T1000 (cell line): ENCODE measurements around the gene CCDC149.
A peak's percentile ranks its signal among the peaks of the same experiment; 100 is the strongest.

Experiments
- DNase-seq: peaks from one replicate; lab custom pipeline; 2025; ENCODE audit warnings: mixed read lengths; lab: John Stamatoyannopoulos, UW

CCDC149 gene

DNA sequence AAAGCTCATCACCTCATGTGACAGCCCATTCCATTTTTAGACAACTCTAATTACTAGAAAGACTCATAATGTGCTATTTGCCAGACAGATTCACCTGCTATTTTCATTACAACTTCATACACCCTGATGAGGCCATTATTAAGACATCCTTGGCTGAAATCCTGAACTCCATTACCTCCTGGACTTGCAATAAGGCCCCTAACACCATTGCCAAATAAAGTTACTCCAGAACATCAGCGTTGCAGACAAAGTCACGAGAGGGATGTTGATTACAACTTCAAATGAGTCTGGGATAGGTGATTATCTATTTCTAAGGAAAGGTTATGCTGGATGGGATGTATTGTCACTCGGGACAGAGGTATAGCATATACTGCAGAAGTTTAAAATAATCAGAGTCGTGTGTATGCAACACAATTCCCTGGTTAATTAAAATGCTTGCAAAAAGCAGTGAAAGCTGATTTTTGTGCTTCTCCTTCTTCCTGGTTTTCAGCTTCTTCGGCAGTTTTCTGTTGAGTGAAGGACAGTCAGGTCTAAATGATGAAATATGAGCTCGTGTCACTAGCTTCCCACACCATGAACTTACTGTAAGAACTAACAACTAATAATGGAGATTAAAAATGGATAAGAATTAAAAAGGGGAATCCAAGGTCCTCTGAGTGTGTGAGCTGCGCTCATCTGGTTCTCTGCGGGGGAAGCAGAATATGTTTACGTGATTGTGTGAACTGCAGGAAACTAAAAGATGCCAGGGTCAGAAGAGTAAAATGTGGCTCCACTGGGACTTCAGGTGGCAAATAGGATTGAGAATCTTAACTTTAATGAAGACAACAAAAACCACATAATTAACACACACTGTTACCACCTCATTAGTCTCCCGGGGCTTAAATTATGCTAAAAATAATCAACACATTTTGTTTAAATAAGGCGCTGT lies 135.0 kb downstream of the CCDC149 start:
- DNase-seq = no peak

DNA sequence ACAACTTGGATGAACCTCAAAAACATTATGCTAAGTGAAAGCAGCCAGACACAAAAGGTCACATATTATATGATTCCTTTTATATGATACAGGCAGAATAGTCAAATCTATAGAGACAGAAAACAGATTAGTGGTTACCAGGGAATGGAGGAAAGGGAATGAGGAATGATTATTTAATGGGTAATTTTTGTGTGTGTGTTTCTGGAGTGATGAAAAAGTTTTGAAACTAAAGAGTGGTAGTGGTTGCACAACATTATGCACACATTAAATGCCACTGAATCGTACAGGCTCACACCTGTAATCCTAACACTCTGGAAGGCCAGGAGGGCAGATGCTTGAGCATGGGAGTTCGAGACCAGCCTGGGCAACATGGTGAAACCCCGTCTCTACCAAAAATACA lies 137.1 kb downstream of the CCDC149 start:
- no peak for DNase-seq

DNA sequence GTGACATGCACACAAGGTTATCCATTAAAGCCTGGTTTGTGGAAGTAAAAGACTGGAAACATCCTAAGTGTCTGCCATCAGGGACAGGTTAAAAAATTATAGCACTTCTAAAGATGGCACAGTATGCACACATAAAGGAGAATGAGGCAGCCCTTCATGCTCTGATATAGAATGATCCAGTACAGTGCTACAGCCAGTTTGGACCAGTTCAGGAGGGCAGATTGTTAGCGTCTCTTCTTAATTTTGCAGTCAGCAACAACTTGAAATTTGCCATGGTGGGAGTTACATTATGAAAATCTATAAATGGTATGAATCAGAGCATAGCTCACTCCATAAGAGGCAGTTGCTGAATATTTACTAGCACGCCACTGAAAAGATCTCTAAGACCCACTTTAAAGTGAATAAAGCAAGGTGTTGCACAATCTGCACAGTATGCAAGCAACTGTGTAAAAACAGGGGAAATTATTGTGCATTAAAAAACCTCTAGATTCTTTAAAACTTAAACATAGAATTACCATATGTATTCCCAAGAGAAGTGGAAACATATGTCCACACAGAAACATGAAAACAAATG lies 137.7 kb downstream of the CCDC149 start:
- no peak for DNase-seq

DNA sequence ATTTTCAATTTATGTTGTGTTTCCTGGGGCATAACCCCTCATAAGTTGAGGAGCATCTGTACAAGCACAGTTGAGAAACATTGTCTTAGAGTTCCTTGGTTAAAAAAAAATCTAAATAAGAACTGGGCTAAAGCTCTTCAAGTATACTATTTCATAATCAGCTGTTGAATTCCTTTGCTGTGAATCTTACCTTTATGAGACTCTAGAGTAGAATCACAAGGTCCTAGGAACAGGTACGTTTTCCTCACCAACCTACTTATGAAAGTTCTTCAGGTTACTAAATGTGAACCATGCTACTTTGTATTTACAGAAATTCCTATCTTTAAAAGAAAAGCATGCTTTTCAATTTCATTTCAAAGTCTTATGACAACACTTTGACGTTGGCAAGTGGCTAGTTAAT lies 138.4 kb downstream of the CCDC149 start:
- no peak for DNase-seq

DNA sequence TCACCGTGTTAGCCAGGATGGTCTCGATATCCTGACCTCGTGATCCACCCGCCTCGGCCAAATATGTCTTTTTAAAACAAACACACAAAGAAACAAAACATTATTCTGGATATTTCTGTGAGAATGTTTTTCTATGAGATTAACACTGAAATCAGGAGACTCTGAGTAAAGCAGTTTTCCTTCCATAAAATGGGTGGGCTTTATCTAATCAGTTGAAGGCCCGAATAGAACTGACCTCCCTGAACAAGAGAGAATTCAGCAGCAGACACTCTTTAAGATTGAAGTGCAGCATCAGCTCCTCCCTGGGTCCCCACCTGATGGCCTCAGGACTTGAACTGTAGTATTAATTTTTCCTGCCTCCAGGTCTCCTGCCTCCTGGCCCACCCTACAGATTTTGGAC lies 139.9 kb downstream of the CCDC149 start:
- no peak for DNase-seq

DNA sequence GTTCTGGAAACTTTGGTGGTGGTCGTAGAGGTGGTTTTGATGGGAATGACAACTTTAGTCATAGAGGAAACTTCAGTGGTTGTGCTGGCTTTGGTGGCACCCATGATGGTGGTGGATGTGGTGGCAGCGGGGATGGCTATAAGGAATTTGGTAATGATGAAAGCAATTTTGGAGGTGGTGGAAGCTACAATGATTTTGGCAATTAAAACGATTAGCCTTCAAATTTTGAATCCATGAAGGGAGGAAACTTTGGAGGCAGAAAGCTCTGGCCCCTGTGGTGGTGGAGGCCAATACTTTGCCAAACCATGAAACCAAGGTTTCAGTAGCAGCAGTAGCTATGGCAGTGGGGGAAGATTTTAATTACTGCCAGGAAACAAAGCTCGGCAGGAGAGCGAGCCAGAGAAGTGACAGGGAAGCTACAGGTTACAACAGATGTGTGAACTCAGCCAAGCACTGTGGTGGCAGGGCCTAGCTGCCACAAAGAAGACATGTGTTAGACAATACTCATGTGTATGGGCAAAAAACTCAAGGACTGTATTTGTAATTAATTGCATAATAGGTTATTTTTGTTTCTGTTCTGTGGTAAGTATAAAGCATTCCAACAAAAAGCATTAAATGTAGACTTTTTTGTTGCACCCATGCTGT lies 140.7 kb downstream of the CCDC149 start:
- no peak for DNase-seq

DNA sequence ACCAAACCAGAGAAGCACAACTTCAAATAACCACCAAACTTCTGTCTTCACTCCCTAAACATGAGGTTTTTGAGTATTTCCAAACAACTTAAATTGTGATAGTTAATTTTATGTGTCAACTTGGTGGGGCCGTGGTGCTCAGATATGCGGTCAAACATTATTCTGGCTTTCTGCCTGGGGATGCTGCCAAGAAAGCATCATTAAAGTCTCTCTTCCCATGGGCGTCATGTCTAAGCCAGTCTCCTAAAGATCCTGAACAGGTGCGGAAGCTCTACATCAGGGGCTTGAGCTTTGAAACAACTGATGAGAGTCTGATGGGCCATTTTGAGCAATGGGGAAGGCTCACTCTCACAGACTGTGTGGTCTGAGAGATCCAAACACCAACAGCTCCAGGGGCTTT lies 141.6 kb downstream of the CCDC149 start:
- no peak for DNase-seq

DNA sequence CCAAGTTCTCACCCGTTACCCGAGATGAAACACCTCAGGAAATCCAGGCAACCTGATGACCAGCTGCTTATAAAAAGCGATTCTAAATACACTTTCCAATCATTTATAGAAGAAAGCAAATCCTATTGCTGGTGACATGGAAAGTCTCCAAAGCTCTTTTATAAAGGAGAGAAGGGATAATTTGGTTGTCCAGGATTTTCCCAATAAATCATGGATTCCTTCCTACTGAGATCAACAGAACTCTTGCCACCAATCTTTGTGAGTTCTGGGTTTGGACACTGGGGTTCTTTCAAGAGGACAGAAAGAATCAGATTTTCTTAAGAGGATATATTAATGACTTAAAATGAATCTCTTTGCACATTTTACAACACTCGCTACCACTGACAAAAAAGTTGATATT lies 142.2 kb downstream of the CCDC149 start:
- DNase-seq = no peak

DNA sequence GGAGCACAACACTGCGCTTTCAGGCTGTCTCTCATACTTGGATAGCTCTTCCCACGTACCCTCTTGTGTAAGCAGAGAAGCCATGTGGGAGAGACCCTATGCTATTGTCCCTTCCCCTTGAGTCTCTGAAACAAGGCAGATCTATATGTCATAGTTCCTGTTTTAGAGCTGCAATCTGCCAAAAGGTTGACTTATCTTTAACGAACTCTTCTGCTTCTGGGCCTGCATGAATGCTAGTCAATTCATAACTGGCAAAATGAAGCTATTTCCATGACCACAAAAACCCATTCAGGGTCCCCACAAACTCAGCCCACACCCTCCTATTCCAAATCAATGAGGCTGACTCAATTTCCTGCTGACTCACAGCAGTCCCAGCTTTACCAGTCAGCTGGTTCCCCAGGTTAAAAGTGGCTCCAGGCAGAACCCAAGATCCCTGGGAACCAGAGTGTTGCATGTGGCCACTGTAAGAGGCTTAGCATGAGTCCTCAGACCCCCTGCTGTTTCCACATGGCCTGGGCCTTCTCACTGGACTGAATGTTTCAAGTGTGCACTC lies 142.7 kb downstream of the CCDC149 start:
- DNase-seq = peak; percentile 83

DNA sequence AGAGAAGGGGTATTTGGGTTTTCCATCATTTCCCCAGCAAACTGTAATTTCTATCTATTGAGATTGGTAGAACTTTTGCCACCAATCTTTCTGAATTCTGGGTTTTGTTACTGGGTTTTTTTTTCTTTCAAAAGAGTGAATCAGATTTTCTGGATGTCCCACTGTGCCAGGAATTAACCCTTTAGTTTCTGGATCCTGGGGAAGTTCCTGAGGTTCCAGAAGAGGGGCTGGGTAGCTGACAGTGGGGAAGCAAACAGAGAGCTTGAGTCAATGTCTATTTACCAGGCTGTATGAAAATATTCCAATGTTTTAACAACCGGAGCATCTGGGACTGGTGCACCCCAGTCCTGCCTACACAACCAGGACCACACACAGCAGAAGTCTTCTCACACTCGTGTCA lies 143.3 kb downstream of the CCDC149 start:
- DNase-seq = no peak

DNA sequence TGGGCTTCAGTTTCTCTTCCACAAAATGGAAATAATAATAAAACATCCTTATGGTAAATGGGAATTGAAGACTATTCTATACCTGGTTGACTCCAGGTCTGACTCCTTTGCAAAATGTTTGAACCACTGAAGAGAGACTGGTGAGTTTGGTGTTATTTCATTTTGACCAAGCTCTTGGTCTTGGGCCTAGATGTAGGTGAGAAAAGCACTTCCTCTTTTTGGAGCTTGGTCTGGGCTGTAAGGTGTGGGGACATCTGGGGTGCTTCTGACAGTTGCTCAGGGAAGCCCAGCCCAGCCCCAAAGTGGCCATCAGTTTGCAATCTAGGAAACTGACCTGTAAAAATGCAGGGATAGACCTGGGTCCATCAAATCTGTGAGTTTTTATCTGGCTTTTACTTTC lies 144.2 kb downstream of the CCDC149 start:
- no peak for DNase-seq

DNA sequence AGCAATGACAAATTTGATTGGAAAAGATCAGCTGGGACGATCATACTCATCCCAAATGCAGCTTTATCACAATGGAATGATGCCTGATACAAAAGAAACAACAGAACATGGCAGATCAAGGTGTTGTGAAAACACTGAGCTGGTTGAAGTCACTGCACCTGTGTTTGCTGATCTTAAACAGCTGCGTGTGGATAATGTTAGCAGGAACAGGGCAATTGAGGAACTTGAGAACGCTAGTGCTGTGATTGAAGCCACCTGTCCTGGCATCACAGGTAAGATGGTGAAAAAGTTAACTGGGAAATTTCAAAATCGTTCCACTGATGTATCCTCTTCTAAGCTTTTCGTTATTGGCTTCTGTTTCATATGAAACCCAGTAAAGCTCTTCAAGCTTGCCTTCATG lies 144.8 kb downstream of the CCDC149 start:
- no peak for DNase-seq

DNA sequence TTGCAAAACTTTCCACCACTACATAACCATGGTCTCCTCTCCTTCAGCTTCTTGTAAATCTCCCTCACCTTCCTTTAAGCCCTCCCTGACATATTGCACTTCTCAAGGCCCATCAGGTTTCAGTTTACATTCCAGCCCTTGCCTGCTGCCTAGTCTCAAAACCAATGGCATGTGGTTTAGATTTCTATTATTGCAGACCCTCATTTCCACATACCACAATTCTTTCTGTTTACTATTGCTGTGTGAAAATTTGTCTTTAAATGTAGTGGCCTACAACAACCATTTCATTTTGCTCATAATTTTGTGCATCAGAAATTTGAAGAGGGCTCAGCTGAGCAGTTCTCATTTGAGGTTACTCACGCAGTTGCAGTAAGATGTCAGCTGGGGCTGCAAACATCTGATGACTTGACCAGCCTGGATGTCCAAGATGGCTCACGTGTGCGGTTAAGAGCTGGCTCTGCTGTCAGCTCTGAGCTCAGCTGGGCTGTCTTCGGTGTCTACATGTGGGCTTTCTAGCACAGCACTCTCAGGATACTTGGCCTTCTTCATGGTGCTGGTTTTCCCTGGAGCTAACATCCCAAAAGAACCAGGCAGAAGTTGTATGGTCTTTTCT lies 147.4 kb downstream of the CCDC149 start:
- DNase-seq = no peak

DNA sequence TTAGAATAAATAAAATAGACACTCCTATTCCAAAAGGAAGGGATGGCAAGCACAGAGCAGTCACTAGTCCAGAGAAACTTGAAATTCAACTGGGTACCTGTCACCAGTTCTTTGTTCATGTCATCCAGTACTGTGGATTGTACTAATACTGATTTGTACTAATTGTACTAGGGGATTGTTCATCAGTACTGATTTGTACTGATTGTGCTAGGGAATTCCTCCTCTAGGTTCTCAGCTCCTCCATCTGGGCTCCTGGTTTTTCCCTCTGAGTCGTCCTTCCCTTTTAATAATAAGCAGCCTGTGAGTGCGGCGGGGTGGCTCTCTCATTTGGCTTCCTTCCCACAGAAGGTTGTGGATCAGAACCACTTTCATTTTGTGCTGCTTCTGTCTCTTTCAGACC lies 148.5 kb downstream of the CCDC149 start:
- no peak for DNase-seq

DNA sequence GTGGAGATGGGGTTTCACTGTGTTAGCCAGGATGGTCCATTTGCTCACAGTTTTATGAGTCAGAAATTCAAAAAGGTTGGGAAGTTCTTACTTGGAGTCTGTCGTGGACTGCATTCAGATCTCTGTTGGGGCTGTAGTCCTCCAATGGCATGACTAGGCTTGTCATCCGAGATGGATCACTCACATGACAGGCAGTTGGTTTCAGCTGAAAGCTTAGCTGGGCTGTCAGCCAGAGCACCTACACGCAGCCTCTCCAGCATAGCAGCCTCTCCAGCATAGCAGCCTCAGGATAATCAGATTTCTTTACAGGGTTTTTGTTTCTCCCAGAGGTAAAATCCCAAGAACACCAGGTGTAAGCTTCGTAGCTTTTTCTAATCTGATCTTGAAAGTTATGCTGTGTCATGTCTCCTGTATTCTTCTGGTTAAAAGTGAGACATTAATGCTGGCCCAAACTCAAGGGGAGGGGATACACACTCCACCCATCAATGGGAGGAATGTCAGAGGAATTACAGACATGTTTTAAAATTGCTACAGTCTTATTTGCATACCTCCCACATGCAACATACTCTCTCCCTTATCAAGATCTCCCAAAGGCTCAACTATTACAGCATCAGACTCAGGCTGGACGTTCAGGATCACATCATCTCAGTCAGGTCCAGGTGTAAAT lies 149.1 kb downstream of the CCDC149 start:
- peak; percentile 20 for DNase-seq
